MV-4-11 (cell line): ENCODE data around the gene SH3BP2.

ENCODE experiments used
- DNase-seq: peaks from one replicate; lab custom pipeline; 2025; lab: John Stamatoyannopoulos, UW

The SH3BP2 gene

DNA sequence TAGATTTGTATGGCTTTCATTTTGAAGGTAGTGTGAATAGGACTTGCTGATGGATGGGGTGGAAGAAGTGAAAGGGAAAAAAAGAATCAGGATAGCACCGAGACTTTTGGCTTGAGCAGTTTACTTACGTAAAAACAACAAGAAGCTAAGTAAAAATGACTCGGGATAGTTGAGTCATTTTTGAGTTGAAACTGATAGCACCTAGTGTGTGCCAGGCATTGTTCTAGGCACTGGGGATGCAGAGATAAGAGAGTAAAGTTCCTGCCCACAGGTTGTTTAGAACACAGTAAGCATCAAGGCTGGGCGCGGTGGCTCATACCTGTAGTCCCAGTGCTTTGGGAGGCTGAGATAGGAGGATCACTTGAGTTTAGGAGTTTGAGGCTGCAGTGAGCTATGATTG, 85.5 kb downstream of the SH3BP2 start:
- no peak for DNase-seq

GRCh38 chr4:2879026-2879425, 86.1 kb downstream of the SH3BP2 start:
- no peak for DNase-seq

- no peak for DNase-seq
Measured at GRCh38 chr4:2881431-2881830, 88.5 kb downstream of the SH3BP2 start.

GRCh38 chr4:2882341-2882740, 89.5 kb downstream of the SH3BP2 start:
- DNase-seq, result no peak

- no peak for DNase-seq
Measured at GRCh38 chr4:2886161-2886560, 93.3 kb downstream of the SH3BP2 start.

- no peak for DNase-seq
Measured at GRCh38 chr4:2886622-2887021, 93.7 kb downstream of the SH3BP2 start.

GRCh38 chr4:2887343-2887742, 94.5 kb downstream of the SH3BP2 start:
- no peak for DNase-seq

GRCh38 chr4:2888886-2889285, 96.0 kb downstream of the SH3BP2 start:
- no peak for DNase-seq
